Measurements from ENCODE around the gene KIAA1210.
"Not testable (repeated sequence)": the region's sequence is repeated elsewhere in the genome, so short reads cannot be mapped to it uniquely, and the experiment has no call there.

The KIAA1210 gene

DNA sequence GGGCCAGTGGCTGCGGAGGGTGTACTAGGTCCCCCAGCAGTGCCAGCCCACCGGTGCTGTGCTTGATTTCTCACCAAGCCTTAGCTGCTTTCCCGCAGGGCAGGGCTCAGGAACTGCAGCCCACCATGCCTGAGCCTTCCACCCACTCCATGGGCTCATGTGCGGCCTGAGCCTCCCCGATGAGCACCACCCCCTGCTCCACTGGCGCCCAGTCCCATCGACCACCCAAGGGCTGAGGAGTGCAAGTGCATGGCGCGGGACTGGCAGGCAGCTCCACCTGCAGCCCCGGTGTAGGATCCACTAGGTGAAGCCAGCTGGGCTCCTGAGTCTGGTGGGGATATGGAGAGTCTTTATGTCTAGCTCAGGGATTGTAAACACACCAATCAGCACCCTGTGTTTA is 98.0 kb downstream of the KIAA1210 start:
- not testable (repeated sequence) for H3K9me3 ChIP-seq (ENCODE audit: control insufficient read depth, insufficient read depth, low read length); H3K9ac ChIP-seq (ENCODE audit: low read depth, low read length); H3K27me3 ChIP-seq (ENCODE audit: control insufficient read depth, insufficient read depth, low read length); H3K4me3 ChIP-seq (ENCODE audit: low read depth, low read length); H3K36me3 ChIP-seq (ENCODE audit: control insufficient read depth, insufficient read depth, low read length); H3K4me1 ChIP-seq (ENCODE audit: control insufficient read depth, insufficient read depth, low read length)

GRCh38 chrX:119028733-119029330 is 98.8 kb downstream of the KIAA1210 start:
- no peaks in the 10 kb centered on the region for H3K36me3 ChIP-seq (ENCODE audit: control insufficient read depth, insufficient read depth, low read length)
- no peaks in the 10 kb centered on the region for H3K27me3 ChIP-seq (ENCODE audit: control insufficient read depth, insufficient read depth, low read length)
- H3K9me3 ChIP-seq (ENCODE audit: control insufficient read depth, insufficient read depth, low read length), result no peaks in the 10 kb centered on the region
- no peak overlapping the region for H3K9ac ChIP-seq (ENCODE audit: low read depth, low read length)
- no peak overlapping the region for H3K4me3 ChIP-seq (ENCODE audit: low read depth, low read length)
- H3K4me1 ChIP-seq (ENCODE audit: control insufficient read depth, insufficient read depth, low read length), result no peaks in the 10 kb centered on the region

All from iPS-15b (cell line).